ENCODE data around the gene TECPR1.

DNA sequence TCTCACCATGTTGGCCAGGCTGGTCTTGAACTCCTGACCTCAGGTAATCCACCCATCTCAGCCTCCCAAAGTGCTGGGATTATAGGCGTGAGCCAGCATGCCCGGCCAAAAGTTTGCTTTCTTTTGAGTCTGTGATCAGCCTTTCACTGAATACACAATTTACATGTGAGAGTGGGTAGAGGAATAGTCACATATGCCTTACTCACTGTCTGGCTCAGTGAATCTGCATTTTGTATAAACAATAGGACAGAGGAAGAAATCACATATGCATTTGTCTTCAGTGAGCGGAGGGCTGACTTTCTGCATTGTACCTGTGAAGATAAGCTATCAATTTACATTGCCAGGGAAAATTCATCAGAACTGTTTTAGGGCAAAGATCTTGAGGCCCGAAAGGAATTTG lies 2.5 kb upstream of the TECPR1 start:
- TF ChIP-seq CTCF (IDR thresholded peaks at IDR 0.05) (no peak), POLR2A (IDR thresholded peaks at IDR 0.05) (no peak)

Data from testis (tissue), 2 donors.